Embryonic facial prominence (tissue), 1 donor: Measurements from ENCODE around the gene APBB1.

Experiments
- DNase-seq: peaks from one replicate; pipeline ENCODE4 v3.0.0-alpha.2; 2016; ENCODE audit errors: extremely low spot score

APBB1 gene

GRCh38 chr11:6419009-6419631, at the start of gene APBB1:
TSS of gene APBB1 (minus strand) at chr11:6419094. CDS start at chr11:6411347, 7,747 bp downstream.
- peak; percentile 13 for DNase-seq

- DNase-seq, result no peak
These were observed 40.2 kb upstream of the APBB1 start for GRCh38 chr11:6459099-6459450.

GRCh38 chr11:6458352-6459098, 39.6 kb upstream of the APBB1 start:
- no peak for DNase-seq

GRCh38 chr11:6457581-6458320, 38.9 kb upstream of the APBB1 start:
- DNase-seq, result no peak

GRCh38 chr11:6456361-6457073, 37.6 kb upstream of the APBB1 start:
- DNase-seq, result no peak

- no peak for DNase-seq
These were observed 36.2 kb upstream of the APBB1 start for GRCh38 chr11:6455070-6455469.

- no peak for DNase-seq
These were observed 34.3 kb upstream of the APBB1 start for GRCh38 chr11:6453152-6453551.

- DNase-seq, result no peak
These were observed 33.3 kb upstream of the APBB1 start for GRCh38 chr11:6452219-6452618.

GRCh38 chr11:6448574-6448973, 29.7 kb upstream of the APBB1 start:
- no peak for DNase-seq

GRCh38 chr11:6443269-6444003, 24.5 kb upstream of the APBB1 start:
- DNase-seq, result no peak

- no peak for DNase-seq
These were observed 23.5 kb upstream of the APBB1 start for GRCh38 chr11:6442441-6442840.

- DNase-seq, result no peak
These were observed 22.0 kb upstream of the APBB1 start, which contains the start of gene HPX for GRCh38 chr11:6440906-6441358. TSS of gene HPX (minus strand) at chr11:6440987. CDS start at chr11:6440963, 24 bp downstream.

- DNase-seq, result no peak
These were observed 20.2 kb upstream of the APBB1 start for GRCh38 chr11:6438979-6439571.

GRCh38 chr11:6437993-6438392, 19.1 kb upstream of the APBB1 start:
- DNase-seq, result no peak

- no peak for DNase-seq
These were observed 18.5 kb upstream of the APBB1 start for GRCh38 chr11:6437423-6437822.

- DNase-seq, result no peak
These were observed 15.2 kb upstream of the APBB1 start for GRCh38 chr11:6433998-6434660.

GRCh38 chr11:6431861-6432260, 13.0 kb upstream of the APBB1 start:
- DNase-seq, result no peak

GRCh38 chr11:6427516-6427915, 8.6 kb upstream of the APBB1 start:
- no peak for DNase-seq

GRCh38 chr11:6420677-6421076, 1.8 kb upstream of the APBB1 start:
- no peak for DNase-seq

- DNase-seq, result no peak
These were observed 311 bp downstream of the APBB1 start for GRCh38 chr11:6418557-6419008.
